Endothelial cell of umbilical vein (primary cell): ENCODE results near the gene EGF. TPM values are rescaled to one million over a fixed set of nuclear protein-coding genes. Genes with fewer than 3 reads are reported as not detected.

Experiments
- BruUV-seq: library from RNA; stranded (reverse); fragments of 400-500 nt; replicated peaks from 2 replicates; lab custom pipeline; 2021; lab: Mats Ljungman, UMichigan
- CTCF ChIA-PET: fragments of 300-600, 350-600 bp; sonication (Branson Sonifier 250); formaldehyde crosslinking; loops from one replicate; lab custom pipeline; 2021; ENCODE audit warnings: antibody characterized with exemption, inconsistent platforms; lab: Charles Lee
- POLR2A ChIA-PET: fragments of 300-600, 350-600 bp; sonication (Branson Sonifier 250); formaldehyde crosslinking; loops from one replicate; lab custom pipeline; 2021; ENCODE audit warnings: antibody characterized with exemption, inconsistent platforms; lab: Charles Lee
- DNase-seq: peaks from one replicate; pipeline ENCODE4 v3.0.0-alpha.2; 2011; ENCODE audit warnings: low read depth, low spot score
- FAIRE-seq: peaks from 2 replicates; lab custom pipeline; 2011; peaks lifted over from hg19 to GRCh38; lab: Jason Lieb, UNC
- H2AFZ ChIP-seq: 2 replicates; pipeline ENCODE4 v1.6.0; 2012; ENCODE audit warnings: low read depth, low read length, control low read depth, inconsistent platforms
- H3K27ac ChIP-seq: 2 replicates; pipeline ENCODE4 v1.5.1; 2011; ENCODE audit warnings: low read depth, mild to moderate bottlenecking, control low read depth, low read length, moderate library complexity; ENCODE audit not compliant: insufficient read depth
- H3K27me3 ChIP-seq, 2 experiments: 2 replicates each; pipeline versions ENCODE4 v1.6.0 to v1.6.1; 2011; ENCODE audit warnings: low read length in 2 of 2, mixed read lengths in 1 of 2; ENCODE audit not compliant: control insufficient read depth in 2 of 2, insufficient read depth in 2 of 2
- H3K36me3 ChIP-seq, 2 experiments: 2 replicates in 1 of 2; 3 replicates in 1 of 2; pipeline ENCODE4 v1.5.1; 2011; ENCODE audit warnings: low read length in 2 of 2, mild to moderate bottlenecking in 1 of 2, moderate library complexity in 1 of 2; ENCODE audit not compliant: control insufficient read depth in 2 of 2, insufficient read depth in 2 of 2; ENCODE audit errors: extremely low read depth in 1 of 2
- H3K4me1 ChIP-seq: 3 replicates; pipeline ENCODE4 v1.5.1; 2011; ENCODE audit warnings: mild to moderate bottlenecking, low read length; ENCODE audit not compliant: control insufficient read depth, insufficient read depth; ENCODE audit errors: extremely low read depth
- H3K4me2 ChIP-seq: 2 replicates; pipeline ENCODE4 v1.6.1; 2011; ENCODE audit warnings: low read length, control low read depth, mixed read lengths; ENCODE audit not compliant: insufficient read depth
- H3K4me3 ChIP-seq, 3 experiments: fragments of 200-600 bp in 1 of 3; sonication (generic), shearing (Covaris generic) in 1 of 3; replicated peaks in 1 of 3; 2 replicates each; pipeline ENCODE4 v1.5.1; 2011 to 2016; ENCODE audit warnings: control low read depth in 3 of 3, low read length in 3 of 3, mild to moderate bottlenecking in 2 of 3, inconsistent platforms in 1 of 3, low read depth in 1 of 3, moderate library complexity in 1 of 3; ENCODE audit not compliant: insufficient read depth in 1 of 3
- H3K79me2 ChIP-seq: 2 replicates; pipeline ENCODE4 v1.6.0; 2012; ENCODE audit warnings: low read length, inconsistent platforms; ENCODE audit not compliant: control insufficient read depth, insufficient read depth
- H3K9ac ChIP-seq: replicated peaks from 2 replicates; pipeline ENCODE3; 2011; ENCODE audit warnings: low read length, control low read depth; ENCODE audit not compliant: insufficient read depth; ENCODE audit errors: extremely low read depth
- H3K9me1 ChIP-seq: replicated peaks from 3 replicates; pipeline ENCODE4 v1.6.0; 2011; ENCODE audit warnings: mild to moderate bottlenecking, low read length; ENCODE audit not compliant: control insufficient read depth, insufficient read depth; ENCODE audit errors: extremely low read depth
- H3K9me3 ChIP-seq: replicated peaks from 2 replicates; pipeline ENCODE4 v1.5.1; 2012; ENCODE audit warnings: low read length, inconsistent platforms; ENCODE audit not compliant: control insufficient read depth, insufficient read depth
- H4K20me1 ChIP-seq: replicated peaks from 2 replicates; pipeline ENCODE3; 2011; ENCODE audit warnings: mild to moderate bottlenecking, low read length; ENCODE audit not compliant: control insufficient read depth, insufficient read depth; ENCODE audit errors: extremely low read depth
- EZH2 ChIP-seq: IDR thresholded peaks from 2 replicates; pipeline ENCODE4 v1.6.1; 2012; ENCODE audit warnings: borderline replicate concordance, low read depth, mild to moderate bottlenecking, moderate library complexity, low read length, inconsistent platforms; ENCODE audit not compliant: severe bottlenecking
- FOS ChIP-seq: IDR thresholded peaks from 2 replicates; pipeline ENCODE4 v1.6.1; 2011; ENCODE audit warnings: mild to moderate bottlenecking, low read length, moderate library complexity, borderline replicate concordance; ENCODE audit not compliant: insufficient read depth
- GATA2 ChIP-seq: IDR thresholded peaks from 2 replicates; pipeline ENCODE4 v1.7.0; 2011; ENCODE audit warnings: low read depth, mild to moderate bottlenecking, moderate library complexity, mixed read lengths, low read length; ENCODE audit not compliant: insufficient read length, insufficient read depth
- JUN ChIP-seq: IDR thresholded peaks from 2 replicates; pipeline ENCODE4 v1.6.1; 2011; ENCODE audit warnings: borderline replicate concordance, low read depth; ENCODE audit not compliant: insufficient read length, insufficient read depth
- MAX ChIP-seq: IDR thresholded peaks from 2 replicates; pipeline ENCODE4 v1.6.1; 2011; ENCODE audit not compliant: insufficient read depth, insufficient read length
- MYC ChIP-seq: IDR thresholded peaks from one replicate; pipeline ENCODE4 v1.6.1; 2011; ENCODE audit warnings: mild to moderate bottlenecking, low read depth, low read length
- POLR2A ChIP-seq: IDR thresholded peaks from 2 replicates; pipeline ENCODE4 v1.6.1; 2012; ENCODE audit warnings: low read depth, mild to moderate bottlenecking, control low read depth, low read length
- POLR2AphosphoS5 ChIP-seq: IDR thresholded peaks from 2 replicates; pipeline ENCODE4 v1.6.1; 2012; ENCODE audit warnings: low read depth, mild to moderate bottlenecking, control low read depth, low read length, moderate library complexity; ENCODE audit not compliant: insufficient read depth
- dilution Hi-C: fragments of 300-500 bp; cut with MboI; formaldehyde crosslinking; loops from one replicate; pipeline ENCODE4 v1.15.0; 2019; ENCODE audit warnings: low sequenced_read_pairs; ENCODE audit not compliant: extremely low pct_ligation_motif_present
- intact Hi-C: fragments of 100-400 bp; cut with micrococcal nuclease; formaldehyde crosslinking; loops from one replicate; pipeline ENCODE4 v1.10.0; 2022
- polyA plus RNA-seq, 4 experiments: library from polyadenylated mRNA; depleted of rRNA in 3 of 4; stranded (reverse) in 3 of 4; unstranded in 1 of 4; fragments of >200 nt; gene quantifications; 2 replicates each; pipeline versions ENCODE4 v1.2.1 to v1.2.3, GENCODE V29; 2011 to 2012; ENCODE audit warnings: missing spikeins in 1 of 4
- total RNA-seq: library from RNA; stranded (reverse); gene quantifications from 2 replicates; pipeline ENCODE4 v1.2.3, GENCODE V29; 2021
- TF ChIP-seq, protein P1 (sequence below), 2 donors: IDR thresholded peaks; 1 replicate in 1 of 2; 2 replicates in 1 of 2; pipeline ENCODE4 v1.5.1; 2011; ENCODE audit warnings: low read length in 2 of 2, mild to moderate bottlenecking in 2 of 2, moderate library complexity in 2 of 2, control low read depth in 1 of 2, inconsistent platforms in 1 of 2, low read depth in 1 of 2; ENCODE audit not compliant: insufficient read depth in 1 of 2; ENCODE audit errors: extremely low read depth in 1 of 2

The EGF gene
- total and polyA plus RNA-seq, 2 donors (not counting 3 experiments of a cell fraction or from before 2014, with no cell fraction given), result not detected

GRCh38 chr4:110033355-110034025 lies 120.8 kb downstream of the EGF start:
- Histone ChIP-seq H3K27me3 (peaks cover 6 to 8% of the 10 kb centered on the region in 2 experiments), H3K4me3 (no peak overlapping the region), H3K9ac (no peak overlapping the region), H3K9me3 (no peaks in the 10 kb centered on the region), H3K36me3 (no peaks in the 10 kb centered on the region), H3K4me2 (no peak overlapping the region), H3K27ac (no peak overlapping the region), H3K79me2 (no peaks in the 10 kb centered on the region), H2AFZ (no peak overlapping the region), H3K4me1 (no peaks in the 10 kb centered on the region), H3K9me1 (no peaks in the 10 kb centered on the region), H4K20me1 (no peaks in the 10 kb centered on the region)
- no peak for DNase-seq
- ChIA-PET POLR2A (no interaction called here), CTCF (interaction anchor here (1.0 kb wide), 1 partner anchor 16 kb away, joined by 3 read pairs; no protein-coding TSS in a partner anchor)
- FAIRE-seq, result no peak
- dilution Hi-C loops, result no loop called here
- intact Hi-C loops, result no loop called here
- no TSS peak for BruUV-seq
- TF ChIP-seq POLR2A (no peak), MAX (no peak), FOS (no peak), EZH2 (no peak), POLR2AphosphoS5 (no peak), GATA2 (no peak), JUN (no peak), MYC (no peak)
- TF ChIP-seq, protein P1, sequence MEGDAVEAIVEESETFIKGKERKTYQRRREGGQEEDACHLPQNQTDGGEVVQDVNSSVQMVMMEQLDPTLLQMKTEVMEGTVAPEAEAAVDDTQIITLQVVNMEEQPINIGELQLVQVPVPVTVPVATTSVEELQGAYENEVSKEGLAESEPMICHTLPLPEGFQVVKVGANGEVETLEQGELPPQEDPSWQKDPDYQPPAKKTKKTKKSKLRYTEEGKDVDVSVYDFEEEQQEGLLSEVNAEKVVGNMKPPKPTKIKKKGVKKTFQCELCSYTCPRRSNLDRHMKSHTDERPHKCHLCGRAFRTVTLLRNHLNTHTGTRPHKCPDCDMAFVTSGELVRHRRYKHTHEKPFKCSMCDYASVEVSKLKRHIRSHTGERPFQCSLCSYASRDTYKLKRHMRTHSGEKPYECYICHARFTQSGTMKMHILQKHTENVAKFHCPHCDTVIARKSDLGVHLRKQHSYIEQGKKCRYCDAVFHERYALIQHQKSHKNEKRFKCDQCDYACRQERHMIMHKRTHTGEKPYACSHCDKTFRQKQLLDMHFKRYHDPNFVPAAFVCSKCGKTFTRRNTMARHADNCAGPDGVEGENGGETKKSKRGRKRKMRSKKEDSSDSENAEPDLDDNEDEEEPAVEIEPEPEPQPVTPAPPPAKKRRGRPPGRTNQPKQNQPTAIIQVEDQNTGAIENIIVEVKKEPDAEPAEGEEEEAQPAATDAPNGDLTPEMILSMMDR (IDR thresholded peaks at IDR 0.05; ENCODE audit: extremely low read depth in 1 of 2, insufficient read depth in 1 of 2, low read depth in 1 of 2, low read length in 2 of 2), result no peak
